Measurements from ENCODE around the gene PCDH9.
"Not testable (repeated sequence)": the region's sequence is repeated elsewhere in the genome, so short reads cannot be mapped to it uniquely, and the experiment has no call there.

Gene PCDH9

GRCh38 chr13:66803013-66803807 lies 426.9 kb downstream of the PCDH9 start:
- in situ Hi-C loops (cut with MboI; ENCODE audit: low sequenced_read_pairs), result no loop called here

DNA sequence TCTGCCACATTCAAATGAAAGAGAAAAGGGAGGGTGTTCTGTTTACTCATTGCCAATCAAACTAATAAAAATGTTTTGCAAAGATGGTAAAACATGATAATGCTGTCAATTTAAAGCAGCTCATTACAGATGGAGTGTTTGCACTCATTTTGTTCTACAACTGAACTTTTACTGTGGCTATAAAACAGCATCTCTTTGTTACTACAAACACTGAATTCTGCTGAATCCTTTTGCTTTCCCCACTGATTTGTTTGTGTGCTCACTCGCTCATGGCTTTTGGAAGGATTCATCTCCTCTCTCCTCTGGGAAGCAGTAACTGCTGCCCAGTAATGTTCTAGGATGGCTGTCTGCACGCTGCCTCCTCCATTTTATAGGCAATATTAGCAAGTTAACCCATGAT lies 434.5 kb downstream of the PCDH9 start:
- in situ Hi-C loops (cut with MboI; ENCODE audit: low sequenced_read_pairs), result no loop called here

GRCh38 chr13:66794340-66795031 lies 435.6 kb downstream of the PCDH9 start:
- in situ Hi-C loops (cut with MboI; ENCODE audit: low sequenced_read_pairs), result no loop called here

DNA sequence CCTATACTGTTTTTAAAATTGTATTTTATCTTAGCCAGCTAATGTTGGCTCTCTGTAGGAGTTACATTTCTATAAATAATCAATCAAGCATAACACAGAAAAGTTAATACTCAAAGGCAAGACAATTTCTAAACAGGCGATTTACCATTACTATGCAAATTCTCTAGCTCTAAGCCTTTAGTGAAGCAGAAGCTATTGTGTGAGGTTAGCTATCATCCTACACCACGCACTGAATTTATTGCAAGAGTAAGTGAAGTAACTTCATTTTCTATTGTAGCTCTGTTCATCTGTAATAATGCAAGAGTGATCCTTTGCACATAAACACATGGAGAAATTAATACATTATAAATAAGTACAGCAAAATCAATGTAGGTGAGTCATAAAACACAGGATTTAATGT lies 439.3 kb downstream of the PCDH9 start:
- in situ Hi-C loops (cut with MboI; ENCODE audit: low sequenced_read_pairs), result no loop called here

- in situ Hi-C loops (cut with MboI; ENCODE audit: low sequenced_read_pairs), result no loop called here
These were observed 448.9 kb downstream of the PCDH9 start for GRCh38 chr13:66781241-66781640.

DNA sequence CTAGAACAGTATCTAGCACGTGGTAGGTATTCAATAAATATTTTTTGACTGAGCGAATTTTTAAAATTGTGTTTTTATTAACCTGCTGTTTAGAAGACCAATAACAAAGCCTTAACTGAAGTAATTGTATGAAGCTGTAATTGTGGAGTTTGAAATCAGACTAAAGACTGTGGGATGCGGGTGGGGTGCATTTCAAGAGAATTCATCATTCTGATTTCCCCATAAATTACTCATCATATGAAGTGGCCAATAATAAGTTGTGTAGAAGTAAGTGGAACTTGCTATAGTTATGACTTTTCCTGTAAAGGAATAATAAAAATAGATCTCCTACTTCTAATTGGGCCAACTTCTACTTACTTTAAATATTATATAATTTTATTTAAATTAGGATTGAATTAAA lies 449.3 kb downstream of the PCDH9 start:
- in situ Hi-C loops (cut with MboI; ENCODE audit: low sequenced_read_pairs), result no loop called here

GRCh38 chr13:66778461-66778860 lies 451.7 kb downstream of the PCDH9 start:
- in situ Hi-C loops (cut with MboI; ENCODE audit: low sequenced_read_pairs), result no loop called here

- in situ Hi-C loops (cut with MboI; ENCODE audit: low sequenced_read_pairs), result no loop called here
These were observed 454.9 kb downstream of the PCDH9 start for GRCh38 chr13:66775196-66775595.

- in situ Hi-C loops (cut with MboI; ENCODE audit: low sequenced_read_pairs), result no loop called here
These were observed 456.1 kb downstream of the PCDH9 start for GRCh38 chr13:66774046-66774445.

DNA sequence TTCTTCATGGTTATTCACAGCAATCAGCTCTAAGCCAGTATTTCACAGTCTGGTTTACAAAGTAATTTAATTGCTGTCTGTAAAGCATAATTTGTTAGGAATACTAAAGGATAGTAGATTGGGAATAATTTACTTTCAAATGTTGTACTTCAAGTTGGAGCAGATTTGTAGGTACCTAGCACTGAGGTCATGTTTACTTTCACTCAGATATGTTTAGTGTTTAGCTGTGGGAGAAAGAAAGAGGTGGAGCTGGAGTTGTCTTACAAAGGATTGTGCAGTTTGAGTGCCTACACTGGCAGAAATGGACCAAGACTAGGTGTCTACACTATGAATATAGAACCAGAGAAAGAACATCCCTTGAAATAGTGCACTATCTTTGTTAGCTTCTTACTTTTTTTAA lies 464.6 kb downstream of the PCDH9 start:
- in situ Hi-C loops (cut with MboI; ENCODE audit: low sequenced_read_pairs), result no loop called here

GRCh38 chr13:66760678-66761077 lies 469.5 kb downstream of the PCDH9 start:
- in situ Hi-C loops (cut with MboI; ENCODE audit: low sequenced_read_pairs), result not testable (repeated sequence)

GRCh38 chr13:66759919-66760318 lies 470.2 kb downstream of the PCDH9 start:
- in situ Hi-C loops (cut with MboI; ENCODE audit: low sequenced_read_pairs), result no loop called here

GRCh38 chr13:66751691-66752090 lies 478.4 kb downstream of the PCDH9 start:
- in situ Hi-C loops (cut with MboI; ENCODE audit: low sequenced_read_pairs), result no loop called here

GRCh38 chr13:66748712-66749111 lies 481.4 kb downstream of the PCDH9 start:
- in situ Hi-C loops (cut with MboI; ENCODE audit: low sequenced_read_pairs), result no loop called here

DNA sequence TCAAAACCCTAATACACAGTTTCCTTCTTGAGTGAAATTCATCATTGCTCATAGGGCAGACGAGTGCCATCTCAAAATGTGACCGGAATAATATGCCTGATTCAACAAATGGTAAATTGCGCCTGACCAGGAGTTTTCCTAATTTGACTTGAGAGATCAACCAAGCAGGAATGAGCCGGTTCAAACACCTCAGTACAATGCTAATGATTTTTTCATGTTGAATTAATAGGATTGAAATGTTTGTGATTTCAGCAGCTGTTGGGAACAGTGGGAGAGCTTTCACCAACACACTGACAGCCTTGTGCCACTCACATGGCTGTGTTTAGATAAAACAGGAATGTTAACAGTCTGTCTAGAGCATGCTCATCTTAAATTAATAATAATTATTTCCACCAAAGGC lies 484.8 kb downstream of the PCDH9 start:
- in situ Hi-C loops (cut with MboI; ENCODE audit: low sequenced_read_pairs), result no loop called here

- in situ Hi-C loops (cut with MboI; ENCODE audit: low sequenced_read_pairs), result no loop called here
These were observed 506.6 kb downstream of the PCDH9 start for GRCh38 chr13:66723576-66723975.

GRCh38 chr13:66716538-66716937 lies 513.6 kb downstream of the PCDH9 start:
- in situ Hi-C loops (cut with MboI; ENCODE audit: low sequenced_read_pairs), result no loop called here

GRCh38 chr13:66714795-66715194 lies 515.3 kb downstream of the PCDH9 start:
- in situ Hi-C loops (cut with MboI; ENCODE audit: low sequenced_read_pairs), result no loop called here

GRCh38 chr13:66704110-66704509 lies 526.0 kb downstream of the PCDH9 start:
- in situ Hi-C loops (cut with MboI; ENCODE audit: low sequenced_read_pairs), result no loop called here

- in situ Hi-C loops (cut with MboI; ENCODE audit: low sequenced_read_pairs), result no loop called here
These were observed 526.5 kb downstream of the PCDH9 start for GRCh38 chr13:66703597-66703996.

DNA sequence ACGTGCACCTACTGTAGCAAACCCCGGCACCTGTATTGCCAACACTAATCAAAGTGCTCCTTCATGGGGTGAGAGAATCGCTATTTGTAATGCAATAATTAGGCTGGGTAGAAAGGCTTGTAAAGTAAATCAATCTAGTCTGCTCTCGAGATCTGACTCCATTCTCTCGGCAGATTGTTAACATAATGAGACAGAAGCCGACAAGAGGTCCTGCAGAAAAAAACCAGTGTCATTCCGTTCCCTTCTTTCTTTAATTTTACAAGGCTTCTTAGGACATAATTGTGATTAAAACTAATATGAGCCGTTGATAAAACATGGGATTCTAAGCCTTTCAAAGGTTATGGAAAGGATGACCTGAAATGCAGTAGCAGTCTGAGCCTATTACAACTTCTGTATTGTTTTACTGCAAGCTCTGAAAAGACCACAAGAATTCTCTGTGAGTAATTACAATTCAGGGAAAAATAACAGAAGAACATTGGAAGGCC lies 530.0 kb downstream of the PCDH9 start:
- in situ Hi-C loops (cut with MboI; ENCODE audit: low sequenced_read_pairs), result no loop called here

DNA sequence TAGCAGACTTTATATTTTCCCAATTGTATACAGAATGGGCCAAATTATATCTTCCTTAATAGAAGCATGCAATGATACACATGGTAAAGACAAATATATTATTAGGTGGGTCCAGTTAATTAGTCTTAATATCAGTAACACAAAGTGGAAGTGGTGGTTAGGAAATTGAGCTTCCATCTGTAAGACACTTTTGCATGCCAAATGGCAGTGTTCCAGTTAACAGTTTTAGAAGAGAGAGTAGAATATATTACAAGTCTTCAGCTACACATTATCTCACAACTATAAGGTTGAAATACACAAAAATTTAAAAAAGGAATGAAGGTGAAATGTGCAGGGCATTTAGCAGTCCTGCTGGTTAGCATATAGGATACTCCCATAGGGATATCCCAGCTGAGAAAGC lies 536.5 kb downstream of the PCDH9 start:
- in situ Hi-C loops (cut with MboI; ENCODE audit: low sequenced_read_pairs), result no loop called here
